GM10266 (cell line): ENCODE measurements around the gene ZSWIM4.
"Not testable (repeated sequence)": the region's sequence is repeated elsewhere in the genome, so short reads cannot be mapped to it uniquely, and the experiment has no call there.

ENCODE experiments used
- DNase-seq: peaks from one replicate; pipeline ENCODE4 v3.0.0; 2012; ENCODE audit errors: extremely low spot score
- CTCF ChIP-seq: IDR thresholded peaks from 2 replicates; pipeline ENCODE4 v1.5.1; 2012; ENCODE audit warnings: mild to moderate bottlenecking, low read depth; ENCODE audit not compliant: control insufficient read depth, insufficient read depth; ENCODE audit errors: missing control alignments

ZSWIM4 gene

DNA sequence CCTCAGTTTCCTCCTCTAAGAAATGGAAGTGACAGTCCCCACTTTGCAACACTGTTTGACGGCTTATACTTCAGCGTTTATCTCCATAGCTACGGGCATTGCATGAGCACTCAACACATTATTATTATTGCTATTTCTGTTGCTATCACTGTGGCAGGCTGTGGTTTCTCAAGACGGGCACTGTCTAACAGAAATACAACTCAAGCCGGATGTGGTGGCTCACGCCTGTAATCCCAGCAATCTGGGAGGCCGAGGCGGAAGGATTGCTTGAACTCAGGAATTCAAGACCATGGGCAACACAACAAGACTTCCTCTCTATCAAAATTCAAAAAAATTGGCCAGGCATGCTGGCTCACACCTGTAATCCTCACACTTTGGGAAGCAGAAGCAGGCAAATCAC is 4.9 kb upstream of the ZSWIM4 start:
- no peak for TF ChIP-seq CTCF
- DNase-seq: no peak

DNA sequence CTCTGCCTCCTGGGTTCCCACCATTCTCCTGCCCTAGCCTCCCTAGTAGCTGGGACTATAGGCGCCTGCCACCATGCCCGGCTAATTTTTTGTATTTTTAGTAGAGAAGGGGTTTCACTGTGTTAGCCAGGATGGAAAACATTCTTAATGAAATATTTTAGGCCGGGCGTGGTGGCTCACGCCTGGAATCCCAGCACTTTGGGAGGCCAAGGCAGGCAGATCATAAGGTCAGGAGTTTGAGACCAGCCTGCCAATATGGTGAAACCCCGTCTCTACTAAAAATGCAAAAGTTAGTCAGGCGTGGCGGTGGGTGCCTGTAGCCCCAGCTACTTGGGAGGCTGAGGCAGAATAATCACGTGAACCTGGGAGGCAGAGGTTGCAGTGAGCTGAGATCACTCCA is 1.9 kb upstream of the ZSWIM4 start:
- not testable (repeated sequence) for DNase-seq

- no peak for TF ChIP-seq CTCF
- no peak for DNase-seq
These were observed 866 bp upstream of the ZSWIM4 start for GRCh38 chr19:13794398-13794756.

DNA sequence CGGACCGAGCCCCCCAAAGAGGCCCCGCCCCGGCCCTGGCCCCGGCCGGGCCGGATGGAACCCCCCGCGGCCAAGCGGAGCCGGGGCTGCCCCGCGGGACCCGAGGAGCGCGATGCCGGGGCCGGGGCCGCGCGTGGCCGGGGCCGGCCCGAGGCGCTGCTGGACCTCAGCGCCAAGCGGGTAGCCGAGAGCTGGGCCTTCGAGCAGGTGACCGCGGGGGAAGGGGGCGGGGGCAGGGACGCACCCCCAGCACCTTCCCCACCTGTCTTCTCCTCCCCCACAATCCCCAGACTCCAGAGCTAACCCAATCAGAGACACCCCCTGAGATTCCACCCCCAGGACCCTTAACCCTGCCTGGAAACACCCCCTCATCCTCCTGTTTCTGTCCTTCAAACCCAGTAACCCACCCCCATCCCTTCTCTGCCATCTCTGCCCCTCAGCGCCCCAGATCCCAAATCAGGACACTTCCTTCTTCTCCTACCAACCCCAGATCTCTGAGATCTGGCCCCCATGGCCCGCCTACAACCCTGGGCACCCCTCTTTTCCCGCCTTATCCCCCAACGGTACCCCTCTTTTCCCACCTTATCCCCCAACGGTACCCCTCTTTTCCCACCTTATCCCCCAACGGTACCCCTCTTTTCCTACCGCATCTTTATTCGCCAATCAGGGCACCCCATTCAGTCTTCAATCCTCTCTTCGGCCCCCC is 505 bp downstream of the ZSWIM4 start:
- DNase-seq: peak; percentile 78
- TF ChIP-seq CTCF: no peak

GRCh38 chr19:13796301-13797057 is 1.2 kb downstream of the ZSWIM4 start:
- DNase-seq: peak; percentile 72
- TF ChIP-seq CTCF: no peak

DNA sequence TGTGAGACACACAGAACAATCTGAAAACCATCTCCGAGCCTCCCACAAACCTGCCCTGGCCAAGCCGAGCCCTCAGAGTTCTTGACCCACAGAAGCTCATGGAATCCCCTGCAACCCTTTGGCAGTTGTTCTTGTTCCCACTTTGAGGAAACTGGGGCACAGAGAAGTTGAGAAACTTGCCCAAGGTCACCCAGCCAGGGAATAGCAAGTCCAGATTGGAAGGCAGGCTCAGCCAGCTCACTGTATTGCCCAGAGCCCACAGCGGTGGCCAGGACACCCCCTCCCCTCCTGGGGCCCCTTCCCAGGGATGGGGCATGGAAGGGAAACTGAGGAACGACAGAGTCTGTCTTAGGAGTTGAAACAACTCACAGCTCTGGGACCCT is 1.8 kb downstream of the ZSWIM4 start:
- no peak for DNase-seq
- TF ChIP-seq CTCF: no peak

- no peak for DNase-seq
- no peak for TF ChIP-seq CTCF
These were observed 2.6 kb downstream of the ZSWIM4 start for GRCh38 chr19:13797870-13798269.

- no peak for TF ChIP-seq CTCF
- DNase-seq: no peak
These were observed 4.4 kb downstream of the ZSWIM4 start for GRCh38 chr19:13799669-13800068.
